ENCODE data around the gene PRIMA1.
A peak's percentile ranks its signal among the peaks of the same experiment; 100 is the strongest.

Gene PRIMA1

GRCh38 chr14:93737634-93738033 is 50.7 kb downstream of the PRIMA1 start:
- Histone ChIP-seq H3K79me2 (ENCODE audit: insufficient read depth, low read length) (no peaks in the 10 kb centered on the region), H3K27ac (ENCODE audit: low read depth, low read length, poor library complexity, severe bottlenecking) (no peak overlapping the region), H3K9me3 (ENCODE audit: low read length) (no peaks in the 10 kb centered on the region), H3K36me3 (ENCODE audit: insufficient read depth, low read length) (no peaks in the 10 kb centered on the region), H3F3A (ENCODE audit: insufficient read depth, low read length) (no peaks in the 10 kb centered on the region), H3K4me3 (ENCODE audit: low read depth, low read length, poor library complexity, severe bottlenecking) (no peak overlapping the region), H4K20me1 (ENCODE audit: insufficient read depth, low read length) (no peaks in the 10 kb centered on the region), H3K9ac (ENCODE audit: low read length) (no peak overlapping the region), H3K4me2 (ENCODE audit: low read length) (no peak overlapping the region), H3K4me1 (ENCODE audit: insufficient read depth, low read length, severe bottlenecking) (no peaks in the 10 kb centered on the region), H3K27me3 (ENCODE audit: insufficient read depth, low read length) (peaks cover 6% of the 10 kb centered on the region; the same call in 1 of the 2 replicates), H3K9me2 (ENCODE audit: low read depth, low read length) (no peaks in the 10 kb centered on the region), H2AFZ (ENCODE audit: low read length) (no peak overlapping the region)
- TF ChIP-seq EZH2 (IDR thresholded peaks at IDR 0.05; ENCODE audit: borderline replicate concordance, low read length) = no peak
- TF ChIP-seq CTCF (IDR thresholded peaks at IDR 0.05; ENCODE audit: low read length) = no peak

- Histone ChIP-seq H3F3A (ENCODE audit: insufficient read depth, low read length) (no peaks in the 10 kb centered on the region), H2AFZ (ENCODE audit: low read length) (no peak overlapping the region), H4K20me1 (ENCODE audit: insufficient read depth, low read length) (no peaks in the 10 kb centered on the region), H3K79me2 (ENCODE audit: insufficient read depth, low read length) (no peaks in the 10 kb centered on the region), H3K9me2 (ENCODE audit: low read depth, low read length) (no peaks in the 10 kb centered on the region), H3K4me1 (ENCODE audit: insufficient read depth, low read length, severe bottlenecking) (no peaks in the 10 kb centered on the region), H3K9ac (ENCODE audit: low read length) (no peak overlapping the region), H3K27ac (ENCODE audit: low read depth, low read length, poor library complexity, severe bottlenecking) (no peak overlapping the region), H3K4me2 (ENCODE audit: low read length) (no peak overlapping the region), H3K9me3 (ENCODE audit: low read length) (no peaks in the 10 kb centered on the region), H3K36me3 (ENCODE audit: insufficient read depth, low read length) (no peaks in the 10 kb centered on the region), H3K4me3 (ENCODE audit: low read depth, low read length, poor library complexity, severe bottlenecking) (no peak overlapping the region), H3K27me3 (ENCODE audit: insufficient read depth, low read length) (peaks cover 6% of the 10 kb centered on the region; the same call in 1 of the 2 replicates)
- peak; percentile 31; the same call in 1 of the 2 replicates for TF ChIP-seq CTCF (IDR thresholded peaks at IDR 0.05; ENCODE audit: low read length)
- TF ChIP-seq EZH2 (IDR thresholded peaks at IDR 0.05; ENCODE audit: borderline replicate concordance, low read length) = no peak
Observed at GRCh38 chr14:93736378-93737014, 51.8 kb downstream of the PRIMA1 start.

- no peaks in the 10 kb centered on the region for H3K79me2 ChIP-seq (ENCODE audit: insufficient read depth, low read length)
- no peak for TF ChIP-seq EZH2 (IDR thresholded peaks at IDR 0.05; ENCODE audit: borderline replicate concordance, low read length)
- no peak for TF ChIP-seq CTCF (IDR thresholded peaks at IDR 0.05; ENCODE audit: low read length)
- no peak overlapping the region for H3K4me2 ChIP-seq (ENCODE audit: low read length)
- peaks cover 6% of the 10 kb centered on the region; the same call in 1 of the 2 replicates for H3K27me3 ChIP-seq (ENCODE audit: insufficient read depth, low read length)
- no peak overlapping the region for H2AFZ ChIP-seq (ENCODE audit: low read length)
- H3K27ac ChIP-seq (ENCODE audit: low read depth, low read length, poor library complexity, severe bottlenecking) = no peak overlapping the region
- no peaks in the 10 kb centered on the region for H3F3A ChIP-seq (ENCODE audit: insufficient read depth, low read length)
- H3K36me3 ChIP-seq (ENCODE audit: insufficient read depth, low read length) = no peaks in the 10 kb centered on the region
- no peak overlapping the region for H3K9ac ChIP-seq (ENCODE audit: low read length)
- H4K20me1 ChIP-seq (ENCODE audit: insufficient read depth, low read length) = no peaks in the 10 kb centered on the region
- no peak overlapping the region for H3K4me3 ChIP-seq (ENCODE audit: low read depth, low read length, poor library complexity, severe bottlenecking)
- no peaks in the 10 kb centered on the region for H3K9me3 ChIP-seq (ENCODE audit: low read length)
- no peaks in the 10 kb centered on the region for H3K4me1 ChIP-seq (ENCODE audit: insufficient read depth, low read length, severe bottlenecking)
- no peaks in the 10 kb centered on the region for H3K9me2 ChIP-seq (ENCODE audit: low read depth, low read length)
Observed at GRCh38 chr14:93735206-93735605, 53.1 kb downstream of the PRIMA1 start.
